ENCODE data around the gene DHX36. TPM values are rescaled to one million over a fixed set of nuclear protein-coding genes. Genes with fewer than 3 reads are reported as not detected.

The DHX36 gene
- total RNA-seq, 1 experiment from 2014 or later, result 31.9 TPM

DNA sequence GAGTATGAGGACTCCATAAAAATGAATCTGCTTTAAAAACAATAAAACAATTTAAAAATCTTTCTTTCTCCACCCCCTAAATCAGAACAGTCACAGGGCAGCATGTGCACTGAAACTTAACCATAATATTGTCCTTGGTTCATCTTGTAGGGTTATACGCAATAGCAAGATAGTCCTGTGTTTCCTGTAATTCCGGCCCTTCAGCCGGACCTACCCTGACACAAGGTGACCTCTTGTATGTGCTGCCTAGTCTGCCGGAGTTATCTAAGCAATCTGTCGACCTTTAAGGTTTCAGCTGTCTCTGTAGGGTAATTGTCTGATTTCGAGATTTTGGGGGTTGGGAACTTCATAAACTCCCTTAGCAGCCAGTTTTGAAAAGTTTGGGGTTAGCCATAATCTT is 99.9 kb downstream of the DHX36 start:
- DNase-seq (ENCODE audit: low read depth), result no peak

DNA sequence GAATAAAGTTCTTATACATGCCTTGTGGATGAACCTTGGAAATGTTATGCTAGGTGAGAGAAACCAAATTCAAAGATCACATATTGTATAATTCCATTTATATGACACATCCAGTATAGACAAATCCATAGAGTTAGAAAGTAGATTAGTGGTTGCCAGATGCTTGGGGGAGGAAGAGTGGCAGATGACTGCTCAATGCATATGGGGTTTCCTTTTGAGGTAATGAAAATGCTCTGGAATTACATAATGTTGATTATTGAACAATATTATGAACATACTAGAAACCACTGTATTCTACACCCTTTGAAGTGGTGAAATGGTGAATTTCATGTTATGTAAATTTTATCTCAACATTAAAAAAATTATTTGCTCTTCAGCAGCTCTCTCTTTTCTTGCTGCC is 100.8 kb downstream of the DHX36 start:
- DNase-seq (ENCODE audit: low read depth), result no peak

Other genes with a start within 250 kb of the DHX36 start
- 1.8 and 2.8 TPM in 2 replicates for gene ARHGEF26, start 203.1 kb downstream of the DHX36 start, total RNA-seq (2014; rRNA removed)
- not detected in 2 replicates for gene GPR149, start 105.7 kb upstream of the DHX36 start, total RNA-seq (2014; rRNA removed)